Endothelial cell of umbilical vein (primary cell): ENCODE results near the gene ANKRD12. TPM values are rescaled to one million over a fixed set of nuclear protein-coding genes. Genes with fewer than 3 reads are reported as not detected.

ENCODE experiments used
- BruUV-seq: library from RNA; stranded (reverse); fragments of 400-500 nt; replicated peaks from 2 replicates; lab custom pipeline; 2021; lab: Mats Ljungman, UMichigan
- CTCF ChIA-PET: fragments of 300-600, 350-600 bp; sonication (Branson Sonifier 250); formaldehyde crosslinking; loops from one replicate; lab custom pipeline; 2021; ENCODE audit warnings: antibody characterized with exemption, inconsistent platforms; lab: Charles Lee
- POLR2A ChIA-PET: fragments of 300-600, 350-600 bp; sonication (Branson Sonifier 250); formaldehyde crosslinking; loops from one replicate; lab custom pipeline; 2021; ENCODE audit warnings: antibody characterized with exemption, inconsistent platforms; lab: Charles Lee
- DNase-seq: peaks from one replicate; pipeline ENCODE4 v3.0.0-alpha.2; 2011; ENCODE audit warnings: low read depth, low spot score
- FAIRE-seq: peaks from 2 replicates; lab custom pipeline; 2011; peaks lifted over from hg19 to GRCh38; lab: Jason Lieb, UNC
- H2AFZ ChIP-seq: 2 replicates; pipeline ENCODE4 v1.6.0; 2012; ENCODE audit warnings: low read depth, low read length, control low read depth, inconsistent platforms
- H3K27ac ChIP-seq: 2 replicates; pipeline ENCODE4 v1.5.1; 2011; ENCODE audit warnings: low read depth, mild to moderate bottlenecking, control low read depth, low read length, moderate library complexity; ENCODE audit not compliant: insufficient read depth
- H3K27me3 ChIP-seq, 2 experiments: 2 replicates each; pipeline versions ENCODE4 v1.6.0 to v1.6.1; 2011; ENCODE audit warnings: low read length in 2 of 2, mixed read lengths in 1 of 2; ENCODE audit not compliant: control insufficient read depth in 2 of 2, insufficient read depth in 2 of 2
- H3K36me3 ChIP-seq, 2 experiments: 2 replicates in 1 of 2; 3 replicates in 1 of 2; pipeline ENCODE4 v1.5.1; 2011; ENCODE audit warnings: low read length in 2 of 2, mild to moderate bottlenecking in 1 of 2, moderate library complexity in 1 of 2; ENCODE audit not compliant: control insufficient read depth in 2 of 2, insufficient read depth in 2 of 2; ENCODE audit errors: extremely low read depth in 1 of 2
- H3K4me1 ChIP-seq: 3 replicates; pipeline ENCODE4 v1.5.1; 2011; ENCODE audit warnings: mild to moderate bottlenecking, low read length; ENCODE audit not compliant: control insufficient read depth, insufficient read depth; ENCODE audit errors: extremely low read depth
- H3K4me2 ChIP-seq: 2 replicates; pipeline ENCODE4 v1.6.1; 2011; ENCODE audit warnings: low read length, control low read depth, mixed read lengths; ENCODE audit not compliant: insufficient read depth
- H3K4me3 ChIP-seq, 3 experiments: fragments of 200-600 bp in 1 of 3; sonication (generic), shearing (Covaris generic) in 1 of 3; replicated peaks in 1 of 3; 2 replicates each; pipeline ENCODE4 v1.5.1; 2011 to 2016; ENCODE audit warnings: control low read depth in 3 of 3, low read length in 3 of 3, mild to moderate bottlenecking in 2 of 3, inconsistent platforms in 1 of 3, low read depth in 1 of 3, moderate library complexity in 1 of 3; ENCODE audit not compliant: insufficient read depth in 1 of 3
- H3K79me2 ChIP-seq: 2 replicates; pipeline ENCODE4 v1.6.0; 2012; ENCODE audit warnings: low read length, inconsistent platforms; ENCODE audit not compliant: control insufficient read depth, insufficient read depth
- H3K9ac ChIP-seq: replicated peaks from 2 replicates; pipeline ENCODE3; 2011; ENCODE audit warnings: low read length, control low read depth; ENCODE audit not compliant: insufficient read depth; ENCODE audit errors: extremely low read depth
- H3K9me1 ChIP-seq: replicated peaks from 3 replicates; pipeline ENCODE4 v1.6.0; 2011; ENCODE audit warnings: mild to moderate bottlenecking, low read length; ENCODE audit not compliant: control insufficient read depth, insufficient read depth; ENCODE audit errors: extremely low read depth
- H3K9me3 ChIP-seq: replicated peaks from 2 replicates; pipeline ENCODE4 v1.5.1; 2012; ENCODE audit warnings: low read length, inconsistent platforms; ENCODE audit not compliant: control insufficient read depth, insufficient read depth
- H4K20me1 ChIP-seq: replicated peaks from 2 replicates; pipeline ENCODE3; 2011; ENCODE audit warnings: mild to moderate bottlenecking, low read length; ENCODE audit not compliant: control insufficient read depth, insufficient read depth; ENCODE audit errors: extremely low read depth
- CTCF ChIP-seq, 2 donors: IDR thresholded peaks; 1 replicate in 1 of 2; 2 replicates in 1 of 2; pipeline ENCODE4 v1.5.1; 2011; ENCODE audit warnings: low read length in 2 of 2, mild to moderate bottlenecking in 2 of 2, moderate library complexity in 2 of 2, control low read depth in 1 of 2, inconsistent platforms in 1 of 2, low read depth in 1 of 2; ENCODE audit not compliant: insufficient read depth in 1 of 2; ENCODE audit errors: extremely low read depth in 1 of 2
- GATA2 ChIP-seq: IDR thresholded peaks from 2 replicates; pipeline ENCODE4 v1.7.0; 2011; ENCODE audit warnings: low read depth, mild to moderate bottlenecking, moderate library complexity, mixed read lengths, low read length; ENCODE audit not compliant: insufficient read length, insufficient read depth
- JUN ChIP-seq: IDR thresholded peaks from 2 replicates; pipeline ENCODE4 v1.6.1; 2011; ENCODE audit warnings: borderline replicate concordance, low read depth; ENCODE audit not compliant: insufficient read length, insufficient read depth
- MYC ChIP-seq: IDR thresholded peaks from one replicate; pipeline ENCODE4 v1.6.1; 2011; ENCODE audit warnings: mild to moderate bottlenecking, low read depth, low read length
- POLR2A ChIP-seq: IDR thresholded peaks from 2 replicates; pipeline ENCODE4 v1.6.1; 2012; ENCODE audit warnings: low read depth, mild to moderate bottlenecking, control low read depth, low read length
- POLR2AphosphoS5 ChIP-seq: IDR thresholded peaks from 2 replicates; pipeline ENCODE4 v1.6.1; 2012; ENCODE audit warnings: low read depth, mild to moderate bottlenecking, control low read depth, low read length, moderate library complexity; ENCODE audit not compliant: insufficient read depth
- dilution Hi-C: fragments of 300-500 bp; cut with MboI; formaldehyde crosslinking; loops from one replicate; pipeline ENCODE4 v1.15.0; 2019; ENCODE audit warnings: low sequenced_read_pairs; ENCODE audit not compliant: extremely low pct_ligation_motif_present
- intact Hi-C: fragments of 100-400 bp; cut with micrococcal nuclease; formaldehyde crosslinking; loops from one replicate; pipeline ENCODE4 v1.10.0; 2022
- polyA plus RNA-seq, 4 experiments: library from polyadenylated mRNA; depleted of rRNA in 3 of 4; stranded (reverse) in 3 of 4; unstranded in 1 of 4; fragments of >200 nt; gene quantifications; 2 replicates each; pipeline versions ENCODE4 v1.2.1 to v1.2.3, GENCODE V29; 2011 to 2012; ENCODE audit warnings: missing spikeins in 1 of 4
- total RNA-seq: library from RNA; stranded (reverse); gene quantifications from 2 replicates; pipeline ENCODE4 v1.2.3, GENCODE V29; 2021

The ANKRD12 gene
- total and polyA plus RNA-seq, 2 donors (not counting 3 experiments of a cell fraction or from before 2014, with no cell fraction given) = 1.5 to 25.4 TPM

GRCh38 chr18:9333441-9334328 lies 197.1 kb downstream of the ANKRD12 start:
- TF ChIP-seq GATA2 = no peak
- Histone ChIP-seq H3K27ac (peak overlapping the region; percentile 51), H3K4me2 (peak overlapping the region; percentile 38), H3K79me2 (peaks cover 23% of the 10 kb centered on the region), H3K27me3 (no peaks in the 10 kb centered on the region), H3K9me1 (no peaks in the 10 kb centered on the region), H3K9ac (peak overlapping the region; percentile 57), H2AFZ (peak overlapping the region; percentile 93), H3K36me3 (peaks cover 0 to 7% of the 10 kb centered on the region in 2 experiments), H3K4me1 (peaks cover 3% of the 10 kb centered on the region), H3K9me3 (no peaks in the 10 kb centered on the region), H3K4me3 (peak overlapping the region; percentile 5 to 58 (median 43)), H4K20me1 (no peaks in the 10 kb centered on the region)
- CTCF ChIA-PET = interaction anchor here (0.6 to 2.3 kb wide), 27 partner anchors 12 to 305 kb away, joined by 3 to 33 read pairs (median 4); partner anchors contain the start of gene ANKRD12
- intact Hi-C loops (loop anchor here (1.0 to 5.0 kb wide), 7 partner anchors 12 to 260 kb away; partner anchors contain the start of genes ANKRD12 and NDUFV2), dilution Hi-C loops (no loop called here)
- POLR2A ChIA-PET = interaction anchor here (0.9 to 2.0 kb wide), 5 partner anchors 11 to 231 kb away, joined by 3 to 12 read pairs (median 4); partner anchors contain the start of genes ANKRD12 and NDUFV2
- no peak for FAIRE-seq
- BruUV-seq = TSS peak; percentile 73
- peak; percentile 86 for DNase-seq

DNA sequence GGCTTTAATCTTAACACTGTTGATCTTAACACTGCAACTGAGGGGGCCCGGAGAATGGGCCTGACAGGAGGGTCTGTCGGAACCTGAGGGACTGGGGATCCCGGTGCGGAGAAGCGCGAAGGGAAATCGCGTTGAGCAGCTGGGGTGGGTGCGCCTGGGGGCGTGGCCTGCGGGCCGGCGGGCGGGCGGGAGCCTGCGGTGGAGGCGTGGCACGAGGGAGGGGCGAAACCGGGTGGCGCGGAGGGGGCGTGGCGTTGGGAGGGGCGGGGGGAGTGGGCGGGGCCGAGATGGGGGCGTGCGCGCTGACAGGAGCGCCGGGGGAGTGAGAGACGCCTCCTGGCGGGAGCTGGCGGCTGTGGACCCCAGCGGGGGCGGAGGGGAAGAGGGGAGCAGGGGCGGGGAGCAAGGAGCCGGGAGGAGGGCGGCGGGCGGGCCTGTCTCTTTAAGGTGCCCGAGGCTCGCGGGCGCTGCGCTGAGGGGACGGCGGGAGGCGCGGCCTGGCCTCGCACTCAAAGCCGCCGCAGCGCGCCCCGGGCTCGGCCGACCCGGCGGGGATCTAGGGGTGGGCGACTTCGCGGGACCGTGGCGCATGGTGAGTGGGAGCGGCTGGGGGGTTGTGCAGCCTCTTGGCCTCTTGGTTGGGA lies 197.9 kb downstream of the ANKRD12 start, which contains the start of gene TWSG1:
TWSG1 (plus strand) TSS at position 445 of the 644 bp plus-strand sequence. CDS start 2,457 bp downstream, outside the sequence.
- peak in 1 of 2 donors; percentile 65 for TF ChIP-seq CTCF (IDR thresholded peaks at IDR 0.05; ENCODE audit: extremely low read depth in 1 of 2, insufficient read depth in 1 of 2, low read depth in 1 of 2, low read length in 2 of 2)
- peak; percentile 65 for TF ChIP-seq POLR2A
- TF ChIP-seq MYC = no peak
- peak; percentile 85 for TF ChIP-seq POLR2AphosphoS5
- TF ChIP-seq JUN = no peak
- H3K79me2 ChIP-seq = peaks cover 25% of the 10 kb centered on the region
- FAIRE-seq = peak; percentile 8
- no peaks in the 10 kb centered on the region for H4K20me1 ChIP-seq
- H2AFZ ChIP-seq = peak within 1 kb of the TSS; percentile 93
- peak within 1 kb of the TSS; percentile 71 for H3K27ac ChIP-seq
- H3K9me1 ChIP-seq = no peaks in the 10 kb centered on the region
- no TSS peak for BruUV-seq
- intact Hi-C loops (loop anchor here (1.0 to 5.0 kb wide), 7 partner anchors 13 to 261 kb away; partner anchors contain the start of genes ANKRD12 and NDUFV2), dilution Hi-C loops (no loop called here)
- peak within 1 kb of the TSS; percentile 85 for H3K9ac ChIP-seq
- ChIA-PET CTCF (interaction anchor here (0.6 to 2.3 kb wide), 28 partner anchors 13 to 304 kb away, joined by 3 to 33 read pairs (median 4); partner anchors contain the start of gene ANKRD12), POLR2A (interaction anchor here (0.9 to 2.0 kb wide), 6 partner anchors 11 to 232 kb away, joined by 3 to 12 read pairs (median 4); partner anchors contain the start of genes ANKRD12 and NDUFV2)
- H3K4me2 ChIP-seq = peak within 1 kb of the TSS; percentile 97
- no peaks in the 10 kb centered on the region for H3K9me3 ChIP-seq
- no peaks in the 10 kb centered on the region for H3K27me3 ChIP-seq
- peaks cover 3% of the 10 kb centered on the region for H3K4me1 ChIP-seq
- H3K4me3 ChIP-seq = peak within 1 kb of the TSS; percentile 77 to 88 (median 87)
- peak; percentile 93 for DNase-seq
- peaks cover 0 to 7% of the 10 kb centered on the region in 2 experiments for H3K36me3 ChIP-seq
